Peyer's patch (tissue), 4 donors: ENCODE measurements around the gene NR1I2.

Source experiments
- CTCF ChIP-seq, 6 experiments: fragments of 450-650 bp in 4 of 6; fragments of 200-600 bp in 2 of 6; sonication (generic) in 1 of 6; IDR thresholded peaks; one replicate each; pipeline ENCODE4 v1.5.1; 2017 to 2019; ENCODE audit warnings: antibody characterized with exemption in 6 of 6, mild to moderate bottlenecking in 3 of 6, moderate library complexity in 1 of 6
- POLR2A ChIP-seq, 2 donors: fragments of 450-650 bp; IDR thresholded peaks; one replicate each; pipeline ENCODE4 v1.5.1; 2017; ENCODE audit warnings: antibody characterized with exemption in 2 of 2, mild to moderate bottlenecking in 2 of 2, moderate library complexity in 2 of 2

- TF ChIP-seq CTCF (IDR thresholded peaks at IDR 0.05) (no peak), POLR2A (IDR thresholded peaks at IDR 0.05) (no peak)
Measured at GRCh38 chr3:119779731-119780383, 2.0 kb upstream of the NR1I2 start.
